ENCODE data around the gene MB21D2.

- TF ChIP-seq, protein P1, sequence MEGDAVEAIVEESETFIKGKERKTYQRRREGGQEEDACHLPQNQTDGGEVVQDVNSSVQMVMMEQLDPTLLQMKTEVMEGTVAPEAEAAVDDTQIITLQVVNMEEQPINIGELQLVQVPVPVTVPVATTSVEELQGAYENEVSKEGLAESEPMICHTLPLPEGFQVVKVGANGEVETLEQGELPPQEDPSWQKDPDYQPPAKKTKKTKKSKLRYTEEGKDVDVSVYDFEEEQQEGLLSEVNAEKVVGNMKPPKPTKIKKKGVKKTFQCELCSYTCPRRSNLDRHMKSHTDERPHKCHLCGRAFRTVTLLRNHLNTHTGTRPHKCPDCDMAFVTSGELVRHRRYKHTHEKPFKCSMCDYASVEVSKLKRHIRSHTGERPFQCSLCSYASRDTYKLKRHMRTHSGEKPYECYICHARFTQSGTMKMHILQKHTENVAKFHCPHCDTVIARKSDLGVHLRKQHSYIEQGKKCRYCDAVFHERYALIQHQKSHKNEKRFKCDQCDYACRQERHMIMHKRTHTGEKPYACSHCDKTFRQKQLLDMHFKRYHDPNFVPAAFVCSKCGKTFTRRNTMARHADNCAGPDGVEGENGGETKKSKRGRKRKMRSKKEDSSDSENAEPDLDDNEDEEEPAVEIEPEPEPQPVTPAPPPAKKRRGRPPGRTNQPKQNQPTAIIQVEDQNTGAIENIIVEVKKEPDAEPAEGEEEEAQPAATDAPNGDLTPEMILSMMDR (IDR thresholded peaks at IDR 0.05; ENCODE audit: insufficient read depth, low read depth, low read length), result no peak
- TF ChIP-seq EZH2 (IDR thresholded peaks at IDR 0.05; ENCODE audit: insufficient read depth, low read length), result no peak
Observed at GRCh38 chr3:192890347-192891335, 27.0 kb downstream of the MB21D2 start.
